HG03103 (cell line): ENCODE results near the gene LIG3.
"Not testable (repeated sequence)": the region's sequence is repeated elsewhere in the genome, so short reads cannot be mapped to it uniquely, and the experiment has no call there.

Source experiments
- ATAC-seq: cut with Tn5 transposase; IDR thresholded peaks from one replicate; pipeline ENCODE4 v1.9.1; 2021; ENCODE audit warnings: low read depth; ENCODE audit not compliant: unreplicated experiment

Gene LIG3

DNA sequence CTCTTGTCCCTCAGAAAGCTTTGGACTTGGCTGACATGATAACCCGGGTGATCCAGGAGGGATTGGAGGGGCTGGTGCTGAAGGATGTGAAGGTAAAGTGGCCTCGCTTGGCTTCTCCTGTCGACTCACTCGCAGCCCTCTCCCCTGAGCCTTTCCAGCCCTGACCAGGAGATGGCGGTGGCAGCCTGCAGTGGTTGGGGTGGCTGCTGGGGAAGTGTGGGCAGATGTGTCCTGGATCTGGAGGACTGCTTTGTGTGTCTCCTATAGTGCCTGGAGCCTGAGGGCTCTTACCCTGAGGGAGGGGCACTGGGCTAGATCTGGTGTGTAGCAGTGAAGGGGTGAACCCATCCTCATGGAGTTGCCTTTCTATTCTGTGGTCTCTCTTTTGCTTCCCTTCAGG is 17.9 kb downstream of the LIG3 start:
- ATAC-seq, result no peak

DNA sequence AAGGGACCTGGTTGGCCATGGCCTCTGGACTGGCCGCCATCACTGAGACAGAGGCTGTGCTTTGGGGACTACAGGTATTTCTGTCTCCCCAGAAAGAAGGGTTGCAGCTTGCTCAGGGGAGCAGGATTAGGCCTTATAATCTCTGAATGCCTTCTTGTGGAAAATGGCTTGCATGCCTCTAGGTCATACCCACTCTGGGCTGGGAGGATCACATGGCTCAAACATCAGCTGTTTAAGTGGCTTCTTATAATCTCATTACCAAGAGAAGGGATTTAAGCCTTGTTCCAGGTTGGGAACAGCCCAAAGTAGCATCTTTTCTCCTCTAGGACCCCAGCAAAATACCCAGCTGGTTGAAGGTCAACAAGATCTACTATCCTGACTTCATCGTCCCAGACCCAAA is 19.1 kb downstream of the LIG3 start:
- no peak for ATAC-seq

DNA sequence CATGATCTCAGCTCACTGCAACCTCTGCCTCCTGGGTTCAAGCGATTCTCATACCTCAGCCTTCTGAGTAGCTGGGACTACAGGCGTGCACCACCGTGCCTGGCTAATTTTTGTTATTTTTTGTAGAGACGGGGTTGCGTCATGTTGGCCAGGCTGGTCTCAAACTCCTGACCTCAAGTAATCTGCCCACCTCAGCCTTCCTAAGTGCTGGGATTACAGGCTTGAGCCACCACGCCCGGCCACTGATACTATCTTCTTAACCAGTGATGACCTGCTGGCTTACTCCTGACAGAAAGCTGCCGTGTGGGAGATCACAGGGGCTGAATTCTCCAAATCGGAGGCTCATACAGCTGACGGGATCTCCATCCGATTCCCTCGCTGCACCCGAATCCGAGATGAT is 20.7 kb downstream of the LIG3 start:
- not testable (repeated sequence) for ATAC-seq

DNA sequence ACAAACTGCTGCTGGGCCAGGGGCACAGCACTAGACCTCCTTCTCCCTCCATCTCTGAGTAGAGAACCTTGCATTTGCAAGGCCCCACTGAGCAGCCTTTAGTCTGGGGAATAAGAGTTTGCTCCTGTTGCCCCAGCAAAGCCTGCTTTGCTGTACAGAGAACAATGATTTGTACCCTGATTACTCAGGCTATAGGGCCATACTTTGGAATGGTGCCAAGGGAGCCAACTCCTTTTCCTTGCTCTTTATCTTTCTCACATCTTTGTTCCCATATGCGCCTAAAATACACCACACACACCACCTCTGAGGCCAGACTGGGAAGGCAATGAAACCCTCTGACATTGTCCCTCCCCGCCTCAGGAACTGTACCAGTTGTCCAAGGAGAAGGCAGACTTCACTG is 21.2 kb downstream of the LIG3 start:
- ATAC-seq, result no peak

DNA sequence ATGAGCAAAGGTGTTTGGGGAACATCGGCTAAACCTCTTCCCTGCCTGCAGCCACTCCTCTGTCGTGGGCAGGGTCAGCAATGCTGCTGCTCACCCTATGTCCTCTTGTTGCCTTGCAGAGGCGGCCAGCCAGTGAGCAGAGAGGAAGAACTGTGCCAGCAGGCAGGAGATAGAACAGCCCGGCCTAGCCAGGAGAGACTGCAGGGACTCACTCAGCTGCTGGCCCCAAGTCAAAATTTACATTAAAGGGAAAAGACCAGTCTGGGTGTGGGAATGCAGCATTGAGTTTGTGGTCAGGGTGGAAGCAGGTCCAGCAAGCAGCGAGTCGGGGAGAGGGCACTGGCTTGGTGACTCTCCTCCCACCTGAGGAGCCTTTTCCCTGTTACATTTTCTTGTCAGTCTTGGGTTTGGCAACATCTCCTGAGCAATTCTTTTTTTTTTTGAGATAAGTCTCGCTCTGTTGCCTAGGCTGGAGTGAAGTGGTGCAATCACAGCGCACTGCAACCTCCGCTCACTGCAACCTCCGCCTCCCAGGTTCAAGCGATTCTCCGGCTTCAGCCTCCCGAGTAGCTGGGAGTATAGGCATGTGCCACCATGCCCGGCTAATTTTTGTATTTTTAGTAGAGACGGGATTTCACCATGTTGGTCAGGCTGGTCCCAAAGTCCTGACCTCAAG is 22.7 kb downstream of the LIG3 start:
- ATAC-seq, result no peak

DNA sequence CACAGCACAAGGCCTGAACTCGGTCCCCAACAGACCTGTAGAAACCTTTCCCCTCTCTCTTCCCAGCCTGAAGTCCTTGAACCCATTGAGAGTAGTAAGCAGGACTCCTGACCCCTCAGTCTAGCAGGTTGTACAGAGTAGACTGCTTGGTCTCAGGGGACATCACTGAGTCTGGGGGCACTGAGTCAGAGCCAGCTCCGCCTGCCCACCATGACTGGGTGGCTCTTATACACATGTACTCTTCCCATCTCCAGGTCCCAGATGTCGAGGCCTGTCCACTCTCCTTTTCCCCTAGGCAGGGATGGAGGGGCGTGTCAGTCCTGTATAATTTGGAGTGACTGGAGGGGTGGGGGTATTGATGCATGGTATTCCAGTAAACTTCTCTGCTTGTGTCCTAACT is 23.5 kb downstream of the LIG3 start:
- ATAC-seq, result no peak

DNA sequence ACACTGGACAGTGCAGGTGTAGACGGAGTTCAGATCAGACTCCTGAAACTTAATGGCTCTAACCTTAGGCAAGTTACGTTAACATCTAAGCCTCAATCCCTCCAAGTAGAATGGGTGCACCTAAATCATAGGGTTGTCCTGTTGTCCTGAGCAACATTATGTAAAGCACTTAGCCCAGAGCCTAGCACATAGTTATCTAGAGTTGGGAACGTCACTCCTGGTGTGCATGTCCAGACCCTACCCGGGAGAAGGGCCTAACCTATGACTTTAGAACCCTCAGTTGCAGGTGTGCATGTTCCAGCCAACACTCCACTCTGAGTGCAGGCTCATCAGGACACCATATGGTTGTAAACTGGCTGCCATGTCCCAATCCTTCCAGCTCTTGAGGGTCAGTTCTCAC is 26.0 kb downstream of the LIG3 start:
- ATAC-seq, result no peak

DNA sequence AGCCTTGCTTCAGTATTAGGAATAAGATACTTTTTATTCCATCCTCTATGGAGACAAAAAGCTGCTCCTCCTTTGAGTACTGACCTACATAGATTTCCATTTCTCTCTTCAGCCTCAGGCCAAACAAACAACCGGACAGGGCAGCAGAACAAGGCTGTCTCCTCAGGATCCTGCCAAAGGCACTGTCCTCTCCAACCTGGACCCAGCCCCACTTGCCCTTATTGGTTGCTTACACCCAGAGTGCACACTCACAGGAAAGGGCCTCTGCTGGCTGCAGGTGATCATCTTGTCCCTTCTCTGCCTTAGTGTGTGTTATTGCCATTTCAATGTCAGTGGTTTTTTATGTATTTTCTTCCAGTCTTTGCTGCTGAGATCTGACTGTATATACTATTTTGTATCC is 26.6 kb downstream of the LIG3 start:
- no peak for ATAC-seq

DNA sequence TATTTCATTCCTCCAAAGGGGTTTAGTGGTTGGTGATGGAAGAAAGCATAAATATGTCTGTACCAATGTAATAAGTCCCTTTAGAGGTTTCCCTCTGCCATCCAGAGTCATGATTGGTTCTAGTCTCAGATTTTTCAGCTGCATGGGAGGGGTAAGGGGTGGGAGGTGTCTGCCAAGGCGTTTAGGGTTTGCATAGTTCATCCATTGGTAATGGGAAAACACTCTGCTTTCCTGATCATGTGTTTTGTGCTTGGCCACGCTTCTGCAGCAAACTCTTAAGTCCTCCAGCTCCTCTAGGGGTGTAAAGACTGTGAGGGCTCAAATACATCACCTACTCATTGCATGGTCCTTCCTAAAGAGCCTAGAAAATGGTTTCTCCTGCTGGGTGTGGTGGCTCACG is 29.8 kb downstream of the LIG3 start:
- no peak for ATAC-seq

DNA sequence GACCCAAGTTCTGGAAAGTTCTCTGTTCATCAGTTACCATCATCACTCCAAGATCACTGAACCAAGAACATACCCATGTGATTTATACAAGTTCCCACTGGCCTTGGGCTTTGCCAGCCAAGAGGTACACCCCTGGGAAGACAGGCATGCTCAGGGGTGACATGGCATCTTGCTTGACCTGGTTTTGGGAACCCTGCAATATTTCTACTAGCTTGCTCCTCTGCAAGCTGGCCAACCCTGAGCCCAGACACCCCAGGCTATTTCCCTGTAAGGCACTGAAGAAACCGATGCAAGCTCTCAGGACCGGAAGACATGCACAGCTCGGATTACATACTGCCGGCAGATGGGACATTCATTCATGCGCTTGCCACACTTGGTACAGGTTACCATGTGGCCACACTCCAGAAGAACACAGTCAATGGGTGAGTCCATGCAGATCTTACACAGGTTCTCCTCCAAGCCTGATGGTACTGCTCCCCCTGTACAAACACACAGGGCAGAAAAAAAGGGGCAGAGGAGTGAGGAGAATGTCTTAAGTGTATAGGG is 31.4 kb downstream of the LIG3 start:
- no peak for ATAC-seq

DNA sequence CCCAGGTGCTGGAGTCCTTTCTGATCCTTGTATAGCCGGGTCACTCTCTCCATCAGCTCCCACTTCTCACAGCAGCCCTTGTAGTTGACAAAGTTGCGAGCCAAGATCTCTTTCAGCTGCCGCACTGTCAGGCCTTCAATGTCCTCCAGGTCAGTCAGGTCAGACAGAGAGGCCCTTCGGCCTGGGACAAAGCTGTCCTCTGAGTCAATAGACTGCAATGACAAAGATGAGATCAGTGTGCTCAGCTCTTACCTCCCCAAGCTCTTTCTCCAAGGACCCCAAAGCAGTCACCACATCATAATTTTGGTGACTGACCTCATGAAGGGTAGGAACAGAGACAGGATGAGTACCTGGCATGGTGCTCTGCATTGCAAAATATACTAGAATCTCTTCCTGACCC is 36.1 kb downstream of the LIG3 start:
- ATAC-seq, result no peak

DNA sequence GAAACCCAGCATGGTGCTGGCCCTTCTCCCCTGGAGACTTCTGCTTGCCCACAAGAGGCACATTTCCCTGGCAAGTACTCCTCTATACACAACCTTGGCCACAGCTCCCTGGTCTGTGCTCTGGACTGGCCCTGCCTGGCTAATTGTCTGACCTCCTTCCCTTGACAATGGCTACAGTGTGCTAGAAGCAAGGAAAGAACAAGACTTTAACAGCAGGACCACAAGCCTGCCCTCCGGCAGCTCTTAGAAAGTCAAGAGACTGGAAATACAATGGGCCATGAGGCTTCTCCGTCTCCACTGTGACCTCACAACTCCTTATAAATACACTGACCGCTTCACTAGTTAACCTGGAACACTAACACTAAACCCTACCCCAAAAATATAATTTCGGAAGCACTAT is 36.7 kb downstream of the LIG3 start:
- ATAC-seq, result no peak

DNA sequence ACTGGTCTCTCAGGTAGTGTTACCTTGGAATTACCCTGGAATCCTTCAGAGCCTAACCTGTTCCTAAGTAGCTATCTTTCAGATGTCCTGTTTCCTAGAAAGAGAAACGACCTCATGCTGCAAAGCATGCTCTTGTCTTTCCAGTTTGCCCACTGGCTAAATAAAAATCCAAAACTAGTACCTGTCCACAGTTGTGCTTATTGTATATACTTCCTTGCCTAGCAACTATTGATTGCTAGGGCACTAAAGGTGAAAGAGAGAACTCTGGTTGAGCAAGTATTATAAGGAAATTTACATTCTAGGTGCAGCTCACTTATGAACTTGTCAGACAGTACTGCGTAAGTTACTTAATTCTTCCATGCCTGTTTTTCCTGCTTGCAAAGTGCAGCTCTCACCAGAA is 38.5 kb downstream of the LIG3 start:
- ATAC-seq, result no peak

DNA sequence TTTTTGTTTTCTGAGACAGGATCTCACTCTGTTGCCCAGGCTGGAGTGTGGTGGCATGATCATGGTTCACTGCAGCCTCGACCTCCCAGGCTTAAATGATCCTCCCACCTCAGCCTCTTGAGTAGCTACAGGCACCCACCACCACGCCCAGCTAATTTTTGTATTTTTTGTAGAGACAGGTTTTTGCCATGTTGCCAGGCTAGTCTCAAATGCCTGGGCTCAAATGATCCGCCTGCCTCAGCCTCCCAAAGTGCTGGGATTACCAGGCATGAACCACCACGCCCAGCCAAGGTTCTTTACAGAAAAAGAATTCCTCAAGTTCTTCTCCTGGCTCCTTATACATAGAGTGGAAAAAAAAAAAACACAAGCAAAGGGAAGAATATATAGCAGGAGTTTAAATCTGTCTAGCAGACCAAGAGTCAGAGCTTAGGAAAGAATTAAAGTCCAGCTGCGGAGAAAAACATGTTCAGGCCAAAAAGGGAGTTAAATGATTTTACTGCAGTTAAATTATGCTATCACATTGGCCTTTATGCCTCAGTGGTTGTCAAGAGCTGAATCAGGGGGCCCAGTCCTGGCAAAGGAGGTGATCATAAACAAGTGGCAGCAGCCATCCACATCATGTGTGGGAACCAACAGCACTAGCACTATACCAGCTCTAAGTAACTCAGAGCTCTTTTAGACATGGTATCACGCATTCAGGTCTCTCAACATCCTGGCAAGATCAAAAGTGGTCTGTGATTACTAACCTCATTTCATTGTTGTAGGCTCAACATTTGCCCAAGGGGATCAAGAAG is 39.3 kb downstream of the LIG3 start:
- ATAC-seq, result no peak

DNA sequence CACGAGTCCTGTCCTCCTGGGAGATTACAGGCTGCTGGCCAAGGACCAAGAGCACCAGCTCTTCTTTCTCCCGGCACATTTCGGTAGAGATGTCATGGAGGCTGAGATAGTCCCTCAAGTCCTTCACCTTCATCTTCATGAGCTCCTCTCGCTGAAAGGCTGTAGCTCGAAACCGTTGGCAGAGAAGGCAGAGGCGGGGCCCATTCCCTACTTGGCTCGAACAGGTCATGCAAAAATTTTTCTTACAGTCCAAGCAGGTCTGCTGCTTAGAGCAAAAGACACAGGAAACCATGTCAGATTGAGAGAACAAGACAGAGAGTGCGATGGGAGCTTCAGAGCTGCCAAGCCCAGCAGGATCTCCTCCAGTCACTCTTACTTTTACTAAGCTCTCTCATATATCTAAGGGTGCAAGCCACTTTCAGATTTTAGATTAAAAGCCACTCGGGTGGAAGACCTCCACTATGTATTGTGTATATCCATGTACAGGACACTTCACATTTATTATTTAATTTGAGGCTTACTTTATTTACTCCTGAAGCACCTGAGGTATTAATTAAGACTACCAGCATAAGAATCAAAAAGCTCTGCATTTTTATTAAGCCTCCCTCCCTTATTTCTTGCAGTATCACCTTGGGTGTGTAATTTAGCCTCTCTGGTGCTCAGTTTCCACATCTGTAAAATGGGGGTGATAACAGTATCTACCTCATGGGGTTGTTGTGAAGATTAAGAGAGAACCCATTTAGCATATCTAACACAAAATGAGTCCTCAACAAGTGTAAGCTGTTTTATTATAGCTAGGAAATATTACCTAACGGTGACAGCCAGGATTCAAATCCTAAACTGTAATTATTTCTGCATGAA is 41.4 kb downstream of the LIG3 start:
- no peak for ATAC-seq

DNA sequence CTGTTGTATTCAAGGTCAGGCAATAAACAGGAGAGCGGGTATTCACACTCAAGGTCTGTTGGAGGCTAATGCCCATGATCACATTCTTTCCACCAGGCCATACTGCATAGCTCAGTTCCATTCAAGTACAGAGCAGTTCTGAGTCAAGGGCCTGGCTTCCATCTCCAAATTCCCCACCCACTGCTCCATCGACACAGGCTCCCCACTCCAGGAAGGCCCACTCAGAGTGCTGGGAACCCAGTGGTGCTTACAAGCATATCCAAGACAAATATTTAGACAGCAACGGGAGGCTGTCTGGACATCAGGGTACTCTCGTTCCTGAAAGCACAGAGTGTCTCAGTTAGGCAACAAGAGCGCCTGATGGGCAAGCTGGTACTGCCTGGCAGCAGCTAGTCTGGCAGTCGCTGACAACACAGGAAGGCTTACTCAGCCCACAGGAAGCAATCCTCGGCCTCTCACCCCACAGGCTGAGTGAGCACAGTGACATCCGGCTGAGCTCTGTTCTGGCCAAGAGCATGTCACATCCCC is 42.3 kb downstream of the LIG3 start:
- ATAC-seq, result no peak

DNA sequence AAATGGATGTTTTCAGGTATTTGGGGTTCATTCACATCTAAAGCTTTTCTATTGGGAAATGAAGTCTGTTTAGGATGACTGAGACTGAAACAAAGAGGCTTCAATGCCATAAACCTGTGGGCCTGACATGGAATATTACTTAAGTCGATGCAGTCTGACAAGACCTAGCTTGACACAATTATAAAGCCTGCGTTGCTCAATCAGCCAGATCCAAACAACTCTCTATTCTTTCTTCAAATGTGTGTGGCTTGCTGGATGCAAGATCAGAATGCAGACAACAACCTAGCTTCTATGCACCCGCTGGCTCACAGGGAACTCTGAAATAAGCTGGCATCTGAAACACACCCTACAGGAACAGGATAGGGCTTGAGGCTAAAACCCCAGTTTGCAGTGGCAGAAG is 43.2 kb downstream of the LIG3 start:
- no peak for ATAC-seq

DNA sequence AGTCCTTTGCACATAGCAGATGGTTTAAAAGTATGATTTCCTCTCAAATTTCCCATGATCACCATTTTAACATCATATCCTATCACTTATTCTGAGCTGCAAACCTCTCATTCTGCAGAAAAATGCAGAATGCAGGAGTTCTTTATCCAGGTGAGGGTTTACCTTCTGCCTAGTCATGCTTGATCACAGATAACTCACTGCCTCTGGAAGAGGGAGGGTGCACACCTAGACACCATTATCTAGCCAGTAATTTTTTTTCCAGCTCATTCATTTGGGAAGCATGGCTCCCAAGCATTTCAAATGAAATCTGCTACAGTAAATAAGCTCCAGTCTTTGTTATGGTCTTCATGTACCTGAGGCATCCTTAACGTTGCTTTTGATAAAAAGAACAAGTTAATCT is 45.2 kb downstream of the LIG3 start:
- ATAC-seq, result no peak

DNA sequence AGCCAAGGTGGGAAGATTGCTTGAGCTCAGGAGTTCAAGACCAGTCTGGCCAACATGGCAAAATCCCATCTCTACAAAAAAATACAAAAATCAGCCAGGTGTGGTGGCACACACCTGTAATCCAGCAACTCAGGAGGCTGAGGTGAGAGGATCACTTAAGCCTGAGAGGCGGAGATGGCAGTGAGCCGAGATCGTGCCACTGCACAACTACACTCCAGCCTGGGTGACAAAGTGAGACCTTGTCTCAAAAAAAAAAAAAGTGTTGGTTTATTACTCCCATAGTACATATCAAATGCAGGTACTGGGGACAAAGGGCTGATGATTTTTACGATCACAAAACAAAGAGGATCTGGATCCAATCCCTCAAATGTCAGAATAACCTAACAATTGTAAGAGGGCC is 47.8 kb downstream of the LIG3 start:
- ATAC-seq, result not testable (repeated sequence)

DNA sequence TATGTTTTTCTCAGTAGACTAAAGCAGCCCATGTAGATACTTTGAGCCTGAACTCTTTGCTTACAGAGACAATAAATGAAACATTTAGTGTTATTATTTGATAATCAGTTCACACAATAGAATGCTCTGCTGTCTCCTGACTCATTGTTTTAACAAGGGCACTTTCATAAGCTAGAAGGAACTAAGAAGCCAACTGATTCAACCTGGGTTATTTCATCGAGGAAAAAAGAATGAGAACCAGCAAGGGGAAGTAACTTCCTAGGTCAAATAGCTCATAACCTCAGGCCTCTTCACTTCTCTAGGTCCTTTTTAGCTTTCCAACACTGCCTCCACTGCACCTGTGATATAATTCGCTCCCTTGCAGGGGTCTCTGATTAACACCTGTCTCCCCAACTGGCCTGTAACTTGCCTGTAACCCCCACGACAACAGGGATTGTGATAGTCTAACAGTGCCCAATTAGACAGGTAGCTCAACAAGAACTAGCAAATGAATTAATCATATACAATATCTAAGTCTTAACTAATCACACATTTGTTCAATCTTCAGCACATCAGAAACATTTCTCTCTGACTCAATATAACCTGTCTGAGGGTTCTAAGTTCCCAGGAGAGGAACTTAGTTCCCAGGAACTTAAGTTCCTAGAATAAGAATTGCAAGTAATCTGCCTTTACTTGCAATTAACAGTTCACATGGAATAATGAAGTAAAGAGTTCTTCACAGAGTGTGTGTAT is 48.4 kb downstream of the LIG3 start:
- ATAC-seq, result no peak
